Activated naive CD4-positive, alpha-beta T cell (primary cell): ENCODE results near the gene RAB13.

ENCODE experiments used
- DNase-seq, 4 experiments: peaks; one replicate each; lab custom pipeline; 2025; lab: John Stamatoyannopoulos, UW

The RAB13 gene

GRCh38 chr1:153977250-153978240 lies 8.6 kb downstream of the RAB13 start, which contains the start of gene JTB:
JTB (minus strand) TSS chr1:153977674; CDS start chr1:153977252, 422 bp downstream.
- peak; percentile 44 to 75 (median 62) for DNase-seq

- no peak for DNase-seq
Observed at GRCh38 chr1:153976819-153977249, 9.3 kb downstream of the RAB13 start.

GRCh38 chr1:153973525-153973924 lies 12.6 kb downstream of the RAB13 start:
- DNase-seq, result no peak

DNA sequence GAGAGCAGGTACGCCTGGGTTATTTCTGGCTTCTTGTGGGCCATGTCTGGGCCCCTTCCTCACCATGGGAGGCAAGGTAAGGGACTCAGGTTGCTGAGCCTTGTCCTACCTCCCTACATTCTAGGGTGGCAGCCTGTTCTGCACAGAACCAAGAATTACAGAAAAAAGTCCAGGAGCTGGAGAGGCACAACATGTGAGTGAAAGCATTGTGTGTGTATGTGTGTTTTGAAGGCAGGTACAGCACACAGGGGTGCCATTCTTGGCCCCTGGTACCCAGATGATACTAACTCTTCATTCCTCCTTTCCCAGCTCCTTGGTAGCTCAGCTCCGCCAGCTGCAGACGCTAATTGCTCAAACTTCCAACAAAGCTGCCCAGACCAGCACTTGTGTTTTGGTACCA lies 13.1 kb downstream of the RAB13 start:
- no peak for DNase-seq

- DNase-seq, result no peak
Observed at GRCh38 chr1:153970346-153970745, 15.8 kb downstream of the RAB13 start.

GRCh38 chr1:153968972-153969371 lies 17.2 kb downstream of the RAB13 start:
- no peak for DNase-seq

DNA sequence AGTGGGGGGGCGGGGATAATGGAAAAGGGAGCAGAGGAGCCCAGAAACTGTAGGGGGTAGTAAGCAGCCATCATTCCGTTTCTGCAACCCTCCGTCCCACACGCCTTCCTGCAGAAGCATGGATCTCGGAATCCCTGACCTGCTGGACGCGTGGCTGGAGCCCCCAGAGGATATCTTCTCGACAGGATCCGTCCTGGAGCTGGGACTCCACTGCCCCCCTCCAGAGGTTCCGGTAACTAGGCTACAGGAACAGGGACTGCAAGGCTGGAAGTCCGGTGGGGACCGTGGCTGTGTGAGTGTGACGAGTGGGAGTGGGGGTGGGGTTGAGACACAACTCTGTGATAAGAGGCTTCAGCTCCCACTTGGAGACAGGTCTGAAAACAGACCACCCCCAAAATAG lies 17.7 kb downstream of the RAB13 start:
- no peak for DNase-seq

DNA sequence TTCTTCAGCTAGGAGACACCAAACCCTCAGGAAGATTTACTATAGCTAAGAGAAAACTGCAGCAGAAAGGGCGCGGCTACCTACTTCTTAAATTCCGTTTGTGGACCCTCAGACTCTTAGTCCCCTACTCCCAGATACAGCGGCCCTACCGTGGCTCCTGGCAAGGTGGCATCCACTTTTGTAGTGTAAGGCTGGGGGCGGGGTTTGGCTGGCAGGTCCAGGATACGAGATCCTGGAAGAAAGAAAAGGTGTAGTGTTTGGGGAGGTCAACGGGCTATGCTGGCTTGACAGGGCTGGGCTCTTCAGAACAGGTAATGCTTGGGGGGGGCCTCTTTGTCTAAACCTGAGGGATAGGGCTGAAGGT lies 18.2 kb downstream of the RAB13 start:
- DNase-seq, result no peak

- peak; percentile 39 to 70 (median 52) for DNase-seq
Observed at GRCh38 chr1:153967107-153967999, 18.8 kb downstream of the RAB13 start, which contains the start of gene CREB3L4. CREB3L4 (plus strand) TSS chr1:153967902; CDS start chr1:153968526, 624 bp downstream.

- no peak for DNase-seq
Observed at GRCh38 chr1:153963850-153964331, 22.2 kb downstream of the RAB13 start.

GRCh38 chr1:153963030-153963849 lies 22.9 kb downstream of the RAB13 start, which contains the start of gene SLC39A1:
SLC39A1 (minus strand) TSS chr1:153963537; CDS start chr1:153962715, 822 bp downstream.
- DNase-seq, result peak; percentile 77 to 88 (median 81)

DNA sequence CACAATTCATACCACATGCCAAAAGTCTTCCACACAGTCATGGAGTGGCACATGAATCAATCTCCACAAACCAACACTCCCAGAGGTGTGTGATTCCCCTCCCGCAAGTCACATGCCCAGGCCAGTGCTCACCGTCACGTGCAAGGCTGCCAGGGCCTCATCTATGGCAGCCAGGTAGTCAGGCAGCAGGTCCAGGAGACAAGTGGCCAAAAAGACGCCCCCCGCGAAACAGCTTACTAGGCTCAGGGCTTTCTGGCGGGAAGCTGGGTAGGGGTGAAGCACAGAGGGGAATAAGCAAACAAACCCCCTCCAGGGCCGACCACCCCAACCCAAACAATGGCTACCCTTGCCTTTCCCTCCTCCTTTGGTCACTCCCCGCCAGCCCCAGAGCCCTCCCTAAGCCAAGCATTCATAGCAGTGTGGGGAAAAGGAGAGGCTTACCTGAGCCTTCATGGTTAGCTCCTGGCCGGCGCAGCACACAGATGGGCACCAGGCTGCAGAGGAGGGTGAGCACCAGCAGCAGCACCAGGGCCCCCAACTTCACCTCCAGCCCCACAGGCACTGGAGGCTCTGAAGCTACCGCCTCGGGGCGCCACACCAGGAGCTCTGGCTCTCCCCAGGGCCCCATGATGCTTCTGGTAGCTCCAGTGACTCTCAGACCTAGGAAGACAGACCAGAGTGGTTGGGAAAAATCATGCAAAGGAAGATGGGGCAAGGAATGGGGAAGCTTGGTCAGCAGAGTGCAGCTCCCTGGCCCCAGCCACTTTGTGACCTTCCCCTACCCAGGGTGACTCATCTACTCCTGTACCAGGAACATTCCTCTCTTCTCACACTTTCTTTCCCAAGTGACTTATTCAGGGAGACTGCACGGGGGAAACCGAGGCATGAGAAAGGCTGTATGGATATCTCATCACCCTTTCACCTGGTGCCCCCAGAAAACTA lies 23.8 kb downstream of the RAB13 start:
- no peak for DNase-seq

GRCh38 chr1:153961421-153961820 lies 24.7 kb downstream of the RAB13 start:
- no peak for DNase-seq

- DNase-seq, result no peak
Observed at GRCh38 chr1:153960206-153960605, 25.9 kb downstream of the RAB13 start.

GRCh38 chr1:153959454-153959853 lies 26.7 kb downstream of the RAB13 start:
- DNase-seq, result no peak

DNA sequence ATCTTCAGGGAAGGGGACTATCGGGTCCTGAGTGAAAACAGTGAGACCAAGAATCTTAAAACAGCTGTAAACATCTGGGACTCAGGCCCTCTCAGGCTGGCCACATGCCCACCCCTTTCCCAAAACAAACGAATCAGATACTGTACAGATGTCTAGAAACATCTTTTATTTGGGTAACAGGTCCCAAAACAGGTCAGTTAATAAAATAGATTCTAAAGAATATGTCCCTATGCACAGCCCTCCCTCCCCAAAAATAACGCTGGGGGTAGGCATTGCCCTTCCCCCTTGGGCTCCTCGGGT lies 27.2 kb downstream of the RAB13 start:
- DNase-seq, result no peak

DNA sequence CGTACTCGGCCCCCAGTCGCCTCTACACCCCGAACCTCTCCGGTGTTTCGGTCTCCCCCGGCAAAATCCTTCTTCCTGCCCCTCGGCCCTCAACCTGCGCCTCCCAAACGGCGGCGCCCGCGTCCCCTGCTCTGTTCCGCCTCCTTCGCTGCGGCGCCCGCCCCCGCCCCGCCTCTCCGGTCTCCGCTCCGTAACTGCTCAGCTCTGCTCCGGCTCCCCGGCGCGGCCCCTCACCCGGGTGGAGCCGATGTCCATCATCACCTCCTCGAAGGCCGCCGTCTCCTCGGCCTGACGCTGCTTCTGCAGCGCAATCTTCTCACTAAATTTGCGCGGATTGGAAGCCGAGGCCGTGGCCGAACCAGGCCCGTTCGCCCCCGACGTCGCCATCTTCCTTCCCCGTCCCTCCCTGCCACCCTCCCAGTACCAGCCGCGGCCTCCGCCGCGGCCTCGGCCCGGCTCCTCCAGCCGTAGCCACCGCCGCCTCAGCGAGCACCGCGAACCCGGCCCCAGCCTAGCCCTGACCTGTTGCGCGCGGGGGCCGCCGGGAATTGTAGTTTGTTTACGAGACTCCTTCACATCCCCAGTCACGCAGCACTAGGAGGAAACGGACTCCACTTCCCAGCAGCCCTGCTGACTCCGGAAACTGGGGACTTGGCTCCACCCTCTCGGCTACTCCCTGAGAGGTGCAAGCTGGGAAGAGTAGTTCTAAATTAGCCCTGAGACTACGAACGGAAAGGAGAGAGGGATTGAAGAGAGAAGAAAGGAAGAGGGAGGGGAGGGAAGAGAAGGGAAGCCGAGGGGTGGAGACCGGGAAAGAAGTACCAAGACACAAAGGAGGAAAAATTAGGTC lies 27.8 kb downstream of the RAB13 start, which contains the start of gene CRTC2:
TSS of gene CRTC2 (minus strand) at position 502 of the 850 bp plus-strand sequence. CDS start at position 387, 115 bp downstream.
- peak; percentile 79 to 94 (median 88) for DNase-seq

- DNase-seq, result peak in 2 of 4 experiments; percentile 24 to 27
Observed at GRCh38 chr1:153957744-153958110, 28.4 kb downstream of the RAB13 start.
